Body of pancreas (tissue), 4 donors: ENCODE results near the gene KCNK2. TPM values are rescaled to one million over a fixed set of nuclear protein-coding genes. Genes with fewer than 3 reads are reported as not detected.

Source experiments
- ATAC-seq: fragments of 150-250 bp; one replicate; pipeline ENCODE4 v1.9.1; 2016
- DNase-seq, 4 donors: peaks; one replicate each; pipeline ENCODE4 v3.0.0-alpha.2; 2019
- H3K27ac ChIP-seq, 4 donors: fragments of 200-600 bp; sonication (generic); 1 replicate in 3 of 4; 2 replicates in 1 of 4; pipeline versions ENCODE4 v1.5.1 to v1.6.1; 2016 to 2019; ENCODE audit warnings: mild to moderate bottlenecking in 1 of 4, mixed read lengths in 1 of 4, moderate library complexity in 1 of 4
- H3K27me3 ChIP-seq, 2 donors: fragments of 200-600 bp; sonication (generic); one replicate each; pipeline ENCODE4 v1.6.0; 2016; ENCODE audit warnings: mild to moderate bottlenecking in 1 of 2
- H3K36me3 ChIP-seq, 2 donors: fragments of 200-600 bp; sonication (generic); replicated peaks in 1 of 2; 2 replicates each; pipeline ENCODE4 v1.5.1; 2016; ENCODE audit warnings: low read depth in 2 of 2; ENCODE audit not compliant: insufficient read depth in 1 of 2
- H3K4me1 ChIP-seq: fragments of 200-600 bp; sonication (generic); one replicate; pipeline ENCODE4 v1.6.0; 2016
- H3K4me3 ChIP-seq, 2 donors: fragments of 200-600 bp; sonication (generic); 1 replicate in 1 of 2; 2 replicates in 1 of 2; pipeline ENCODE4 v1.5.1; 2016 to 2019
- H3K9me3 ChIP-seq, 3 donors: fragments of 200-600 bp; sonication (generic); 1 replicate in 2 of 3; 2 replicates in 1 of 3; pipeline ENCODE4 v1.5.1; 2016
- POLR2A ChIP-seq, 3 donors: fragments of 450-650 bp; IDR thresholded peaks; one replicate each; pipeline ENCODE4 v1.6.1; 2016; ENCODE audit warnings: antibody characterized with exemption in 3 of 3, mild to moderate bottlenecking in 2 of 3
- WGBS, 2 donors: methylation state at CpG; one replicate each; pipeline ENCODE4 v1.1.5; 2017; 5-methylcytosine and 5-hydroxymethylcytosine counted together
- intact Hi-C: fragments of 100-400 bp; cut with DNase I; formaldehyde crosslinking; loops from one replicate; pipeline ENCODE4 v1.15.1; 2023
- total RNA-seq, 2 donors: library from RNA; depleted of rRNA; stranded (reverse); fragments of >200 nt; gene quantifications; one replicate each; pipeline ENCODE4 v1.1.0, GENCODE V29; 2016
- TF ChIP-seq, protein P1 (sequence below), 7 experiments: fragments of 450-650 bp in 4 of 7; fragments of 200-600 bp in 3 of 7; sonication (generic) in 3 of 7; IDR thresholded peaks; one replicate each; pipeline ENCODE4 v1.5.1; 2016 to 2019; ENCODE audit warnings: antibody characterized with exemption in 7 of 7

KCNK2 gene
- total RNA-seq, 2 donors from 2014 or later, result 1.6 TPM; not detected in 1

DNA sequence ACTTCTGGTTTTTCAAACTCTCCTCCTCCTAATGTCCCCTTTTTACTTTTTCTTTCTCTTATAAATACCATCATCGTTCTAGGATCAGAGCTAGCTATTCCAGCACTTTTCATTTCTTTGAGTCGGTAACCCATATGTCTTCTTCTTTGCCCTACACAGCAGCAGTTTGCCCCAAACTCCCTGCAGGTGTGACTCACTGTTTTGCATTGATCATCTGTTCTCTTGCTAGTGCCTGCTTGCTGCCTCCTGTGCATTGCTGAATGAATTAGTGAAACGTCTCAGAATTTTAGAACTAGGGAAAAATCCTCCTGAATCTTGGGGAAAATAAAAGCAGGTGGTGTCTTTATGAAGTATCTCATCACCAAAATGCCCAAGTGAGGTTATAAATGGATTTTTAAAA is 21.7 kb downstream of the KCNK2 start:
- DNase-seq (no peak), ATAC-seq (no peak)
- TF ChIP-seq, protein P1, sequence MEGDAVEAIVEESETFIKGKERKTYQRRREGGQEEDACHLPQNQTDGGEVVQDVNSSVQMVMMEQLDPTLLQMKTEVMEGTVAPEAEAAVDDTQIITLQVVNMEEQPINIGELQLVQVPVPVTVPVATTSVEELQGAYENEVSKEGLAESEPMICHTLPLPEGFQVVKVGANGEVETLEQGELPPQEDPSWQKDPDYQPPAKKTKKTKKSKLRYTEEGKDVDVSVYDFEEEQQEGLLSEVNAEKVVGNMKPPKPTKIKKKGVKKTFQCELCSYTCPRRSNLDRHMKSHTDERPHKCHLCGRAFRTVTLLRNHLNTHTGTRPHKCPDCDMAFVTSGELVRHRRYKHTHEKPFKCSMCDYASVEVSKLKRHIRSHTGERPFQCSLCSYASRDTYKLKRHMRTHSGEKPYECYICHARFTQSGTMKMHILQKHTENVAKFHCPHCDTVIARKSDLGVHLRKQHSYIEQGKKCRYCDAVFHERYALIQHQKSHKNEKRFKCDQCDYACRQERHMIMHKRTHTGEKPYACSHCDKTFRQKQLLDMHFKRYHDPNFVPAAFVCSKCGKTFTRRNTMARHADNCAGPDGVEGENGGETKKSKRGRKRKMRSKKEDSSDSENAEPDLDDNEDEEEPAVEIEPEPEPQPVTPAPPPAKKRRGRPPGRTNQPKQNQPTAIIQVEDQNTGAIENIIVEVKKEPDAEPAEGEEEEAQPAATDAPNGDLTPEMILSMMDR (IDR thresholded peaks at IDR 0.05), result no peak
- no peak for TF ChIP-seq POLR2A (IDR thresholded peaks at IDR 0.05)
- no peaks in the 10 kb centered on the region for H3K9me3 ChIP-seq
- H3K36me3 ChIP-seq, result no peaks in the 10 kb centered on the region
- no peaks in the 10 kb centered on the region for H3K4me1 ChIP-seq
- H3K4me3 ChIP-seq, result no peak overlapping the region
- 30 to 33% methylated on average over 3 of the region's 3 CpGs for WGBS, 2 donors
- no peaks in the 10 kb centered on the region for H3K27me3 ChIP-seq
- H3K27ac ChIP-seq, result no peak overlapping the region
- intact Hi-C loops, result no loop called here

DNA sequence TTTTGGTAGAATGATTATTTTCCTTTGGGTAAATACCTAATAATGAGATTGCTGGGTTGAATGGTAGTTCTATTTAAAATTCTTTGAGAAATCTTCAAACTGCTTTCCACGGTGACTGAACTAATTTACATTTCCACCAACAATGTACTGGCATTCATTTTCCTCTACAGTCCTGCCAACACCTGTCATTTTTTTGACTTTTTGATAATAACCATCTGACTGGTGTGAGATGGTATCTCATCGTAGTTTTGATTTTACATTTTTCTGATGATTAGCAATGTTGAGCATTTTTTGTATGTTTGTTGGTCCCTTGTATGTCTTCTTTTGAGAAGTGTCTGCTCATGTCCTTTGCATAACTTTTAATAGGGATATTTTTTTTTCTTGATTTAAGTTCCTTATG is 23.5 kb downstream of the KCNK2 start:
- intact Hi-C loops, result no loop called here
- DNase-seq (no peak), ATAC-seq (no peak)
- H3K27ac ChIP-seq, result no peak overlapping the region
- H3K27me3 ChIP-seq, result no peaks in the 10 kb centered on the region
- WGBS, 2 donors, result 63 to 66% methylated on average over 2 of the region's 2 CpGs
- H3K36me3 ChIP-seq, result no peaks in the 10 kb centered on the region
- no peaks in the 10 kb centered on the region for H3K9me3 ChIP-seq
- no peaks in the 10 kb centered on the region for H3K4me1 ChIP-seq
- TF ChIP-seq, protein P1 (IDR thresholded peaks at IDR 0.05), result no peak
- TF ChIP-seq POLR2A (IDR thresholded peaks at IDR 0.05), result no peak
- H3K4me3 ChIP-seq, result no peak overlapping the region

- Histone ChIP-seq H3K4me1 (no peaks in the 10 kb centered on the region), H3K36me3 (no peaks in the 10 kb centered on the region), H3K27ac (no peak overlapping the region), H3K27me3 (no peaks in the 10 kb centered on the region), H3K9me3 (no peaks in the 10 kb centered on the region), H3K4me3 (no peak overlapping the region)
- 44 to 50% methylated on average over 5 of the region's 5 CpGs for WGBS, 2 donors
- DNase-seq (no peak), ATAC-seq (no peak)
- intact Hi-C loops, result no loop called here
- TF ChIP-seq, protein P1 (IDR thresholded peaks at IDR 0.05), result no peak
- no peak for TF ChIP-seq POLR2A (IDR thresholded peaks at IDR 0.05)
These were observed 26.6 kb downstream of the KCNK2 start for GRCh38 chr1:215109171-215109570.

DNA sequence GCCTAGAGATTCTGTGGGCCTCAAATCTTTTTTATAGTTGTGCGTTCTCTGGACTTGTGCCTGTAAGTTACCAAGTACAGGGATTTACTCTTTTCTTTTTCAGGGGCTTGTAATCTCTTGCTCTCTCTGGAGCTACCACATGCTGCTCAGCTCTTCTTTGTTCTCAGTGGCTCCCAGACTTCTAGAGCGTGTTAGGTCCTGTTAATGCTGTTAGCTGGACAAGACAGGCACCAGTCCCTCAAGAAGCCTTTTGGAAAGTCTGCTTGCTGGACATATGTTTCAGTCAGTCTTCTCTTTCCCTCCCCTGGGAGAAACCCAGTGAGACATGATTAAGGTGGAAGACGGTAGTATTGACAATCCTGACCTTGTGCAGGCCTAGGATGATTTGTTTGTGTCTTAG is 29.4 kb downstream of the KCNK2 start:
- TF ChIP-seq POLR2A (IDR thresholded peaks at IDR 0.05), result no peak
- TF ChIP-seq, protein P1 (IDR thresholded peaks at IDR 0.05), result no peak
- Histone ChIP-seq H3K4me1 (no peaks in the 10 kb centered on the region), H3K9me3 (no peaks in the 10 kb centered on the region), H3K36me3 (no peaks in the 10 kb centered on the region), H3K4me3 (no peak overlapping the region), H3K27ac (no peak overlapping the region), H3K27me3 (no peaks in the 10 kb centered on the region)
- intact Hi-C loops, result no loop called here
- DNase-seq (no peak), ATAC-seq (no peak)
- 70 to 72% methylated on average over 3 of the region's 3 CpGs for WGBS, 2 donors

GRCh38 chr1:215113776-215114153 is 31.2 kb downstream of the KCNK2 start:
- Histone ChIP-seq H3K4me3 (no peak overlapping the region), H3K27ac (no peak overlapping the region), H3K9me3 (no peaks in the 10 kb centered on the region), H3K27me3 (no peaks in the 10 kb centered on the region), H3K36me3 (no peaks in the 10 kb centered on the region), H3K4me1 (no peaks in the 10 kb centered on the region)
- intact Hi-C loops, result no loop called here
- WGBS, 2 donors, result 67 to 69% methylated on average over 3 of the region's 3 CpGs
- ATAC-seq (no peak), DNase-seq (no peak)
- TF ChIP-seq, protein P1 (IDR thresholded peaks at IDR 0.05), result no peak
- TF ChIP-seq POLR2A (IDR thresholded peaks at IDR 0.05), result no peak
